ENCODE data around the gene CNR2. TPM values are rescaled to one million over a fixed set of nuclear protein-coding genes. Genes with fewer than 3 reads are reported as not detected.
"Not testable (repeated sequence)": the region's sequence is repeated elsewhere in the genome, so short reads cannot be mapped to it uniquely, and the experiment has no call there.

Gene CNR2
- total RNA-seq, 1 experiment from 2014 or later = not detected

DNA sequence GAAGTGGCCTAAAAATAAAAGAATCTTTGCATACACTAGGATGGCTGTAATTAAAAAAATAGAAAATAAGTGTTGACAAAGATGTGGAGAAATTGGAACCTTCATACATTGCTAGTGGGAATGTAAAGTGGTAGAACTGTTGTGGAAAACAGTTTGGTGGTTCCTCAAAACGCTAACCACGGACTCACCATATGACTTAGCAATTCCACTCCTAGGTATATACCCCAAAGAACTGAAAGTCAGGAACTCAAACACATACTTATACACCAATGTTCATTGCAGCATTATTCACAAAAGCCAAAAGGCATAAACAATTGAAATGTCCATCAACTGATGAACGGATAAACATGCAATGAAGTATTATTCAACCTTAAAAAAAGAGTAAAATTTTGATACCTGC is 77.1 kb downstream of the CNR2 start:
- Histone ChIP-seq H3K36me3 (ENCODE audit: insufficient read depth, low read length, poor library complexity, severe bottlenecking) (no peaks in the 10 kb centered on the region), H3K27me3 (replicated peaks; ENCODE audit: insufficient read depth, low read depth, low read length, poor library complexity) (peaks cover 3% of the 10 kb centered on the region), H3K4me1 (ENCODE audit: insufficient read depth, low read length, poor library complexity, severe bottlenecking) (peaks cover 8% of the 10 kb centered on the region), H3K9me3 (ENCODE audit: low read depth, low read length, poor library complexity, severe bottlenecking) (no peaks in the 10 kb centered on the region), H3K27ac (ENCODE audit: low read depth, low read length, poor library complexity, severe bottlenecking) (no peak overlapping the region), H3K4me3 (ENCODE audit: low read depth, low read length, poor library complexity, severe bottlenecking) (no peak overlapping the region)
- TF ChIP-seq EZH2 (IDR thresholded peaks at IDR 0.05; ENCODE audit: borderline replicate concordance, low read depth, low read length, poor library complexity, severe bottlenecking) = no peak
- TF ChIP-seq, protein P1, sequence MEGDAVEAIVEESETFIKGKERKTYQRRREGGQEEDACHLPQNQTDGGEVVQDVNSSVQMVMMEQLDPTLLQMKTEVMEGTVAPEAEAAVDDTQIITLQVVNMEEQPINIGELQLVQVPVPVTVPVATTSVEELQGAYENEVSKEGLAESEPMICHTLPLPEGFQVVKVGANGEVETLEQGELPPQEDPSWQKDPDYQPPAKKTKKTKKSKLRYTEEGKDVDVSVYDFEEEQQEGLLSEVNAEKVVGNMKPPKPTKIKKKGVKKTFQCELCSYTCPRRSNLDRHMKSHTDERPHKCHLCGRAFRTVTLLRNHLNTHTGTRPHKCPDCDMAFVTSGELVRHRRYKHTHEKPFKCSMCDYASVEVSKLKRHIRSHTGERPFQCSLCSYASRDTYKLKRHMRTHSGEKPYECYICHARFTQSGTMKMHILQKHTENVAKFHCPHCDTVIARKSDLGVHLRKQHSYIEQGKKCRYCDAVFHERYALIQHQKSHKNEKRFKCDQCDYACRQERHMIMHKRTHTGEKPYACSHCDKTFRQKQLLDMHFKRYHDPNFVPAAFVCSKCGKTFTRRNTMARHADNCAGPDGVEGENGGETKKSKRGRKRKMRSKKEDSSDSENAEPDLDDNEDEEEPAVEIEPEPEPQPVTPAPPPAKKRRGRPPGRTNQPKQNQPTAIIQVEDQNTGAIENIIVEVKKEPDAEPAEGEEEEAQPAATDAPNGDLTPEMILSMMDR (conservative IDR thresholded peaks at IDR 0.05; ENCODE audit: low read depth, low read length) = no peak
- CTCF ChIA-PET = no interaction called here
- intact Hi-C loops (cut with micrococcal nuclease; ENCODE audit: unreplicated experiment) = no loop called here
- no peak for DNase-seq (ENCODE audit: low spot score)
- POLR2A ChIA-PET (ENCODE audit: low non-redundant PET) = no interaction called here
- no TSS peak for BruUV-seq (replicated peaks)

DNA sequence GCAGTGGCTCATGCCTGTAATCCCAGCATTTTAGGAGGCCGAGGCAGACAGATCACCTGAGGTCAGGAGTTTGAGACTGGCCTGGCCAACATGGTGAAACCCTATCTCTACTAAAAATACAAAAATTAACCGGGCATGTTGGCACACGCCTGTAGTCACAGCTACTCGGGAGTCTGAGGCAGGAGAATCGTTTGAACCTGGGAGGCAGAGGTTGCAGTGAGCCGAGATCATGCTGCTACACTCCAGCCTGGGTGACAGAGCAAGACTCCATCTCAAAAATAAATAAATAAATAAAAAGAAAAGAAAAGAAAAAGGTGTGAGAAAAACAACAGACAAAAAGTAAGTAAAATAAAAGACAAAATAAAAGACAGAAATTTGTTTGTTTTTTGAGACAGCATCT is 79.0 kb downstream of the CNR2 start:
- H3K4me3 ChIP-seq (ENCODE audit: low read depth, low read length, poor library complexity, severe bottlenecking); POLR2A ChIA-PET (ENCODE audit: low non-redundant PET); CTCF ChIA-PET; H3K9me3 ChIP-seq (ENCODE audit: low read depth, low read length, poor library complexity, severe bottlenecking); DNase-seq (ENCODE audit: low spot score); H3K4me1 ChIP-seq (ENCODE audit: insufficient read depth, low read length, poor library complexity, severe bottlenecking); H3K27me3 ChIP-seq (replicated peaks; ENCODE audit: insufficient read depth, low read depth, low read length, poor library complexity); intact Hi-C loops (cut with micrococcal nuclease; ENCODE audit: unreplicated experiment); H3K36me3 ChIP-seq (ENCODE audit: insufficient read depth, low read length, poor library complexity, severe bottlenecking); BruUV-seq (replicated peaks); H3K27ac ChIP-seq (ENCODE audit: low read depth, low read length, poor library complexity, severe bottlenecking): not testable (repeated sequence)

DNA sequence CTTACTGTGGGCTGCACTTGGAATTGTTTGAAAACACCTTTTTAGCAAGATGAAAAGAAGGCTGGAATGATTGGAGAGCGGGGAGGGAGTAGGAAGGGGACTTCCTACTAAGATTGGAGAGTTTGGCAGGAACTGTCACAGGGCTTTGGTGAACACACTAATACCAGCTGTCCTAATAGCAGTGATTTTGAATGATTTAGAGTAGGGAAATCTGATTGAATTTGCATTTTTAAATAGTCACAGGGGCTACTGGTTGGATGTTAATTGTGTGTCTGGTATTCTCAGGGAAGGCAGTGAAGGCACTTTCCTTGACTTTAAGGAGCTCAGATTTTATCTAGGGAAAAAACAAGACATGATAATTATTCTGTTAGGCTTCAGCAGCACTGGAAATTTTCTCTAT is 85.4 kb downstream of the CNR2 start:
- BruUV-seq (replicated peaks) = no TSS peak
- DNase-seq (ENCODE audit: low spot score) = no peak
- ChIA-PET CTCF (no interaction called here), POLR2A (ENCODE audit: low non-redundant PET) (no interaction called here)
- no peaks in the 10 kb centered on the region for H3K36me3 ChIP-seq (ENCODE audit: insufficient read depth, low read length, poor library complexity, severe bottlenecking)
- TF ChIP-seq EZH2 (IDR thresholded peaks at IDR 0.05; ENCODE audit: borderline replicate concordance, low read depth, low read length, poor library complexity, severe bottlenecking) = no peak
- TF ChIP-seq, protein P1 (conservative IDR thresholded peaks at IDR 0.05; ENCODE audit: low read depth, low read length) = no peak
- H3K9me3 ChIP-seq (ENCODE audit: low read depth, low read length, poor library complexity, severe bottlenecking) = no peaks in the 10 kb centered on the region
- no peaks in the 10 kb centered on the region for H3K27me3 ChIP-seq (replicated peaks; ENCODE audit: insufficient read depth, low read depth, low read length, poor library complexity)
- intact Hi-C loops (cut with micrococcal nuclease; ENCODE audit: unreplicated experiment) = no loop called here
- H3K4me1 ChIP-seq (ENCODE audit: insufficient read depth, low read length, poor library complexity, severe bottlenecking) = peaks cover 12% of the 10 kb centered on the region
- no peak overlapping the region for H3K4me3 ChIP-seq (ENCODE audit: low read depth, low read length, poor library complexity, severe bottlenecking)
- no peak overlapping the region for H3K27ac ChIP-seq (ENCODE audit: low read depth, low read length, poor library complexity, severe bottlenecking)

DNA sequence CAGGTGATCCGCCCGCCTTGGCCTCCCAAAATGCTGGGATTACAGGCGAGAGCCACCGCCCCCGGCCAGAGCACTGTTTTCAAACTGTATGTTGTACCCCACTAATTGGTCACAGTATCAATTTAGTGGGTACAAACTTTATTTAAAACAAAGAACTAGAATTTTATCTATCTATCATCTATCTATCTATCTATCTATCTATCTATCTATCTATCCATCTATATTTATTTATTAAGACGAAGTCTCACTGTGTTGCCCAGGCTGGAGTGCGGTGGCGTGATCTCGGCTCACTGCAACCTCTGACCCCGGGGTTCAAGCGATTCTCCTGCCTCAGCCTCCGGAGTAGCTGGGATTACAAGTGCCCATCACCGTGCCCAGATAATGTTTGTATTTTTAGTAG is 86.6 kb downstream of the CNR2 start:
- BruUV-seq (replicated peaks); POLR2A ChIA-PET (ENCODE audit: low non-redundant PET); H3K27me3 ChIP-seq (replicated peaks; ENCODE audit: insufficient read depth, low read depth, low read length, poor library complexity): not testable (repeated sequence)

More for the DNA sequence above, 86.6 kb downstream of the CNR2 start:
- H3K9me3 ChIP-seq (ENCODE audit: low read depth, low read length, poor library complexity, severe bottlenecking); H3K4me3 ChIP-seq (ENCODE audit: low read depth, low read length, poor library complexity, severe bottlenecking); DNase-seq (ENCODE audit: low spot score); H3K36me3 ChIP-seq (ENCODE audit: insufficient read depth, low read length, poor library complexity, severe bottlenecking); intact Hi-C loops (cut with micrococcal nuclease; ENCODE audit: unreplicated experiment); H3K27ac ChIP-seq (ENCODE audit: low read depth, low read length, poor library complexity, severe bottlenecking); CTCF ChIA-PET: not testable (repeated sequence)
- peaks cover 12% of the 10 kb centered on the region for H3K4me1 ChIP-seq (ENCODE audit: insufficient read depth, low read length, poor library complexity, severe bottlenecking)

Data from A673 (cell line).